MM.1S (cell line): ENCODE measurements around the gene TUBB2B.
"Not testable (repeated sequence)": the region's sequence is repeated elsewhere in the genome, so short reads cannot be mapped to it uniquely, and the experiment has no call there.

Experiments
- DNase-seq: peaks from one replicate; pipeline ENCODE4 v3.0.0-alpha.2; 2015
- H2AFZ ChIP-seq: fragments of 300-600 bp; sonication (generic); 2 replicates; pipeline ENCODE4 v1.6.0; 2016; ENCODE audit warnings: antibody characterized with exemption, low read length
- H3F3A ChIP-seq: fragments of 300-600 bp; sonication (generic); 2 replicates; pipeline ENCODE4 v1.6.1; 2016; ENCODE audit warnings: mild to moderate bottlenecking, antibody characterized with exemption, low read length, moderate library complexity, mixed read lengths; ENCODE audit not compliant: insufficient read depth
- H3K27ac ChIP-seq: fragments of 300-600 bp; sonication (generic); 2 replicates; pipeline ENCODE4 v1.5.1; 2016; ENCODE audit warnings: mild to moderate bottlenecking, low read length
- H3K27me3 ChIP-seq: fragments of 300-600 bp; sonication (generic); replicated peaks from 2 replicates; pipeline ENCODE4 v1.6.0; 2016; ENCODE audit warnings: low read length; ENCODE audit not compliant: insufficient read depth
- H3K36me3 ChIP-seq: fragments of 300-600 bp; sonication (generic); replicated peaks from 2 replicates; pipeline ENCODE4 v1.6.1; 2016; ENCODE audit warnings: mild to moderate bottlenecking, low read length, mixed read lengths; ENCODE audit not compliant: insufficient read depth
- H3K4me1 ChIP-seq: fragments of 300-600 bp; sonication (generic); 2 replicates; pipeline ENCODE4 v1.6.1; 2016; ENCODE audit warnings: low read length, mixed read lengths
- H3K4me2 ChIP-seq: fragments of 300-600 bp; sonication (generic); 2 replicates; pipeline ENCODE4 v1.6.0; 2016; ENCODE audit warnings: low read depth, low read length
- H3K4me3 ChIP-seq: fragments of 300-600 bp; sonication (generic); 2 replicates; pipeline ENCODE4 v1.5.1; 2016; ENCODE audit warnings: low read length, mixed read lengths
- H3K79me2 ChIP-seq: fragments of 300-600 bp; sonication (generic); 2 replicates; pipeline ENCODE4 v1.6.1; 2016; ENCODE audit warnings: mixed run types, low read length, mixed read lengths
- H3K9ac ChIP-seq: fragments of 300-600 bp; sonication (generic); 2 replicates; pipeline ENCODE4 v1.6.1; 2016; ENCODE audit warnings: low read length, mixed read lengths
- H3K9me2 ChIP-seq: fragments of 300-600 bp; sonication (generic); replicated peaks from 2 replicates; pipeline ENCODE4 v1.6.1; 2016; ENCODE audit warnings: mild to moderate bottlenecking, low read length, mixed read lengths; ENCODE audit not compliant: insufficient read depth
- H3K9me3 ChIP-seq: fragments of 300-600 bp; sonication (generic); replicated peaks from 2 replicates; pipeline ENCODE4 v1.6.1; 2016; ENCODE audit warnings: mild to moderate bottlenecking, low read length, mixed read lengths; ENCODE audit not compliant: insufficient read depth
- H4K20me1 ChIP-seq: fragments of 300-600 bp; sonication (generic); 2 replicates; pipeline ENCODE4 v1.6.1; 2016; ENCODE audit warnings: mild to moderate bottlenecking, low read length, moderate library complexity, mixed read lengths; ENCODE audit not compliant: insufficient read depth
- CTCF ChIP-seq: fragments of 300-600 bp; sonication (generic); IDR thresholded peaks from 2 replicates; pipeline ENCODE4 v1.5.1; 2016; ENCODE audit warnings: antibody characterized with exemption, low read length, mixed read lengths
- EZH2 ChIP-seq: fragments of 300-600 bp; sonication (generic); optimal IDR thresholded peaks from 2 replicates; pipeline ENCODE3; 2017; ENCODE audit warnings: low read depth, mild to moderate bottlenecking, antibody characterized with exemption, low read length, mixed read lengths
- EZH2phosphoT487 ChIP-seq: fragments of 300-600 bp; sonication (generic); IDR thresholded peaks from 2 replicates; pipeline ENCODE4 v1.6.1; 2018; ENCODE audit warnings: antibody characterized with exemption, low read length

Gene TUBB2B

GRCh38 chr6:3247255-3248146, 20.0 kb upstream of the TUBB2B start:
- Histone ChIP-seq H3K4me3 (no peak overlapping the region), H3K9ac (no peak overlapping the region), H3K27me3 (no peaks in the 10 kb centered on the region), H4K20me1 (no peaks in the 10 kb centered on the region), H3K4me2 (no peak overlapping the region), H3K9me3 (no peaks in the 10 kb centered on the region), H3K4me1 (0 out of 2 replicates have a peak, but pooled peaks cover 3% of the 10 kb centered on the region), H3K9me2 (no peaks in the 10 kb centered on the region), H3K79me2 (no peaks in the 10 kb centered on the region), H3F3A (no peaks in the 10 kb centered on the region), H2AFZ (no peak overlapping the region), H3K27ac (no peak overlapping the region), H3K36me3 (no peaks in the 10 kb centered on the region)
- DNase-seq: no peak
- TF ChIP-seq EZH2 (no peak), CTCF (no peak), EZH2phosphoT487 (no peak)

GRCh38 chr6:3245216-3245615, 17.8 kb upstream of the TUBB2B start:
- no peaks in the 10 kb centered on the region for H4K20me1 ChIP-seq
- no peaks in the 10 kb centered on the region for H3K9me2 ChIP-seq
- DNase-seq: no peak
- H3K27ac ChIP-seq: no peak overlapping the region
- H3K4me3 ChIP-seq: no peak overlapping the region
- H3K36me3 ChIP-seq: no peaks in the 10 kb centered on the region
- H3K4me2 ChIP-seq: no peak overlapping the region
- no peaks in the 10 kb centered on the region for H3F3A ChIP-seq
- no peaks in the 10 kb centered on the region for H3K79me2 ChIP-seq
- no peak for TF ChIP-seq EZH2
- no peak for TF ChIP-seq CTCF
- no peak for TF ChIP-seq EZH2phosphoT487
- H3K27me3 ChIP-seq: no peaks in the 10 kb centered on the region
- H3K4me1 ChIP-seq: no peaks in the 10 kb centered on the region
- H3K9ac ChIP-seq: no peak overlapping the region
- H2AFZ ChIP-seq: no peak overlapping the region
- no peaks in the 10 kb centered on the region for H3K9me3 ChIP-seq

GRCh38 chr6:3244832-3245161, 17.3 kb upstream of the TUBB2B start:
- not testable (repeated sequence) for DNase-seq, H3K9me3 ChIP-seq, H3K4me2 ChIP-seq, H3K4me3 ChIP-seq, H3K27ac ChIP-seq, H3K36me3 ChIP-seq, H3K9me2 ChIP-seq, H3K27me3 ChIP-seq, H2AFZ ChIP-seq, H3K79me2 ChIP-seq, H4K20me1 ChIP-seq, H3K4me1 ChIP-seq, H3F3A ChIP-seq, H3K9ac ChIP-seq
